WERI-Rb-1 (cell line): Measurements from ENCODE around the gene KCNJ14.
"Not testable (repeated sequence)": the region's sequence is repeated elsewhere in the genome, so short reads cannot be mapped to it uniquely, and the experiment has no call there.

ENCODE experiments used
- DNase-seq: peaks from one replicate; pipeline ENCODE4 v3.0.0-alpha.2; 2020
- H3K27ac ChIP-seq: fragments of 250-450 bp; sonication (Bioruptor Pico); 2 replicates; pipeline ENCODE4 v1.5.1; 2020; ENCODE audit warnings: mild to moderate bottlenecking, moderate library complexity
- H3K27me3 ChIP-seq: fragments of 250-450 bp; sonication (Bioruptor Pico); 2 replicates; pipeline ENCODE4 v1.5.1; 2021; ENCODE audit warnings: mild to moderate bottlenecking, low read depth, moderate library complexity; ENCODE audit not compliant: insufficient read depth, severe bottlenecking
- H3K36me3 ChIP-seq: fragments of 250-450 bp; sonication (Bioruptor Pico); 2 replicates; pipeline ENCODE4 v1.5.1; 2020; ENCODE audit warnings: mild to moderate bottlenecking, moderate library complexity
- H3K4me3 ChIP-seq: 2 replicates; pipeline ENCODE4 v1.5.1; 2011; ENCODE audit warnings: low read depth, mild to moderate bottlenecking, control low read depth, low read length
- H3K9me3 ChIP-seq: fragments of 250-450 bp; sonication (Bioruptor Pico); 2 replicates; pipeline ENCODE4 v1.5.1; 2021; ENCODE audit warnings: mild to moderate bottlenecking, moderate library complexity; ENCODE audit not compliant: severe bottlenecking
- CTCF ChIP-seq: IDR thresholded peaks from 2 replicates; pipeline ENCODE4 v1.5.1; 2011; ENCODE audit warnings: low read depth, mild to moderate bottlenecking, control low read depth, inconsistent platforms, low read length

KCNJ14 gene

GRCh38 chr19:48483301-48483700 lies 27.9 kb downstream of the KCNJ14 start:
- Histone ChIP-seq H3K27me3 (no peaks in the 10 kb centered on the region), H3K36me3 (peaks cover 30% of the 10 kb centered on the region), H3K27ac (no peak overlapping the region), H3K4me3 (no peak overlapping the region), H3K9me3 (no peaks in the 10 kb centered on the region)
- DNase-seq: no peak
- TF ChIP-seq CTCF: no peak

GRCh38 chr19:48484247-48484893 lies 29.0 kb downstream of the KCNJ14 start:
- Histone ChIP-seq H3K36me3 (peaks cover 25% of the 10 kb centered on the region), H3K27ac (no peak overlapping the region), H3K9me3 (no peaks in the 10 kb centered on the region), H3K4me3 (no peak overlapping the region), H3K27me3 (no peaks in the 10 kb centered on the region)
- no peak for DNase-seq
- no peak for TF ChIP-seq CTCF

- TF ChIP-seq CTCF: no peak
- no peaks in the 10 kb centered on the region for H3K9me3 ChIP-seq
- no peak for DNase-seq
- H3K27ac ChIP-seq: no peak overlapping the region
- peaks cover 18% of the 10 kb centered on the region for H3K36me3 ChIP-seq
- H3K27me3 ChIP-seq: peaks cover 1% of the 10 kb centered on the region
- H3K4me3 ChIP-seq: no peak overlapping the region
These were observed 29.7 kb downstream of the KCNJ14 start for GRCh38 chr19:48484931-48485612.

DNA sequence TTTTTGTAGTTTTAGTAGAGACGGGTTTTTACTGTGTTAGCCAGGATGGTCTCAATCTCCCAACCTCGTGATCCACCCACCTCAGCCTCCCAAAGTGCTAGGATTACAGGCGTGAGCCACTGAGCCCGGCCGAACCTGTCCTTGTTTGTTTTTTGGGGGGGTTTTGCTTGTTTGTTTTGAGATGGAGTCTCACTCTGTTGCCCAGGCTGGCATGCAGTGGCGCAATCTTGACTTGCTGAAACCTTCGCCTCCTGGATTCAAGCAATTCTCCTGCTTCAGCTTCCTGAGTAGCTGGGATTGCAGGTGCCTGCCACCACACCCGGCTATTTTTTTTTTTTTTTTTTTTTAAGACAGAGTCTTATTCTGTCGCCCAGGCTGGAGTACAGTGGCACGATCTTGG lies 31.3 kb downstream of the KCNJ14 start:
- H3K36me3 ChIP-seq, H3K27me3 ChIP-seq, DNase-seq, H3K9me3 ChIP-seq, H3K4me3 ChIP-seq, H3K27ac ChIP-seq: not testable (repeated sequence)

- no peak for DNase-seq
- peaks cover 5% of the 10 kb centered on the region for H3K36me3 ChIP-seq
- no peak overlapping the region for H3K4me3 ChIP-seq
- H3K27me3 ChIP-seq: peaks cover 7% of the 10 kb centered on the region
- H3K9me3 ChIP-seq: no peaks in the 10 kb centered on the region
- H3K27ac ChIP-seq: no peak overlapping the region
- no peak for TF ChIP-seq CTCF
These were observed 32.2 kb downstream of the KCNJ14 start for GRCh38 chr19:48487544-48487943.

DNA sequence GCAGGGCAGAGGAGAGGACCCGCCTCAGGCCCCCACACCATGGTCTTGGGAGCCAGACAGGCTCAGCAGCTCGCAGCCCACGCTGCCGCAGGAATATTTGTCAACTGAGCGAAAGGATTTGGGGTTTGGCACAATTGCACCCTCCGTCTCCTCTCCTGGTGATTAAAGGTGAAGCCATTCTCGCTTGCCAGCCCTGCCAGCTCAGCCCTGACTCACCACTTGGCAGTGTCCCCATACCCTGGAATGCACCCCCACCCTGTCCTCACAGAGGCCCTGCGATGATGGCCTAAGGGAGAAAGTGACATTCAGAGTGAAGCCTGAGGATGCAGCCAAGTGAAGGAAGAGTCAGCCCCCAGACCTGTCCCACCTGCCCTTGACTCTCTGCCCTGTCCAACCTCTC lies 32.6 kb downstream of the KCNJ14 start:
- DNase-seq: no peak
- H3K27ac ChIP-seq: no peak overlapping the region
- peaks cover 5% of the 10 kb centered on the region for H3K36me3 ChIP-seq
- no peak overlapping the region for H3K4me3 ChIP-seq
- TF ChIP-seq CTCF: no peak
- H3K9me3 ChIP-seq: no peaks in the 10 kb centered on the region
- peaks cover 7% of the 10 kb centered on the region for H3K27me3 ChIP-seq

GRCh38 chr19:48488478-48488877 lies 33.1 kb downstream of the KCNJ14 start:
- not testable (repeated sequence) for H3K4me3 ChIP-seq, H3K36me3 ChIP-seq, H3K27ac ChIP-seq, H3K27me3 ChIP-seq, DNase-seq, H3K9me3 ChIP-seq
